Measurements from ENCODE around the gene NHLH1. TPM values are rescaled to one million over a fixed set of nuclear protein-coding genes. Genes with fewer than 3 reads are reported as not detected.

The NHLH1 gene
- total RNA-seq, 1 experiment from 2014 or later, result 0.70 TPM

DNA sequence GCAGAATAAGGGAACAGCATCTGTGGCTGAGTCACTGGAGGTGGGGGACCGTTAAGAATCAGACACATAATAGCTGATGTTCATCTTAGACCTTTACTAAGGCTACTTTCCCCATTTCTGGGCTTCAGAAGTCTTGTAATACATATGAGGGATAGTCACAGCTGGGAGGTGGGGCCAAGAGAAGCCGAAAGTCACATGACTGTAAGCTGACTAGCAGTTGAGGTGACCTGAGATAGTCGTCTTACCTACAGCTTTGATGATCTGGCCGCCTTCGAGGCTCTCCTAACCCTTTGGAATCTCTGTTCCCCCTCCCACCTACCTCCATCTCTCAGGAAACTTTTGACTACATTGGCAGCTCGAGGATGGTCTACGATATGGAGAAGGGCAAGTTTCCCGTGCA, 14.3 kb upstream of the NHLH1 start (continued):
- TF ChIP-seq, protein P1, sequence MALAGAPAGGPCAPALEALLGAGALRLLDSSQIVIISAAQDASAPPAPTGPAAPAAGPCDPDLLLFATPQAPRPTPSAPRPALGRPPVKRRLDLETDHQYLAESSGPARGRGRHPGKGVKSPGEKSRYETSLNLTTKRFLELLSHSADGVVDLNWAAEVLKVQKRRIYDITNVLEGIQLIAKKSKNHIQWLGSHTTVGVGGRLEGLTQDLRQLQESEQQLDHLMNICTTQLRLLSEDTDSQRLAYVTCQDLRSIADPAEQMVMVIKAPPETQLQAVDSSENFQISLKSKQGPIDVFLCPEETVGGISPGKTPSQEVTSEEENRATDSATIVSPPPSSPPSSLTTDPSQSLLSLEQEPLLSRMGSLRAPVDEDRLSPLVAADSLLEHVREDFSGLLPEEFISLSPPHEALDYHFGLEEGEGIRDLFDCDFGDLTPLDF (CRISPR knock-in tag; IDR thresholded peaks at IDR 0.05), result no peak
- TF ChIP-seq, protein P2, sequence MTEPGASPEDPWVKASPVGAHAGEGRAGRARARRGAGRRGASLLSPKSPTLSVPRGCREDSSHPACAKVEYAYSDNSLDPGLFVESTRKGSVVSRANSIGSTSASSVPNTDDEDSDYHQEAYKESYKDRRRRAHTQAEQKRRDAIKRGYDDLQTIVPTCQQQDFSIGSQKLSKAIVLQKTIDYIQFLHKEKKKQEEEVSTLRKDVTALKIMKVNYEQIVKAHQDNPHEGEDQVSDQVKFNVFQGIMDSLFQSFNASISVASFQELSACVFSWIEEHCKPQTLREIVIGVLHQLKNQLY (CRISPR knock-in tag; IDR thresholded peaks at IDR 0.05), result no peak
- TF ChIP-seq ZNF396 (CRISPR knock-in tag; IDR thresholded peaks at IDR 0.05; ENCODE audit: borderline replicate concordance) (no peak), CREM (CRISPR knock-in tag; IDR thresholded peaks at IDR 0.05) (no peak), TEAD1 (CRISPR knock-in tag; IDR thresholded peaks at IDR 0.05) (no peak)
- TF ChIP-seq, protein P3, sequence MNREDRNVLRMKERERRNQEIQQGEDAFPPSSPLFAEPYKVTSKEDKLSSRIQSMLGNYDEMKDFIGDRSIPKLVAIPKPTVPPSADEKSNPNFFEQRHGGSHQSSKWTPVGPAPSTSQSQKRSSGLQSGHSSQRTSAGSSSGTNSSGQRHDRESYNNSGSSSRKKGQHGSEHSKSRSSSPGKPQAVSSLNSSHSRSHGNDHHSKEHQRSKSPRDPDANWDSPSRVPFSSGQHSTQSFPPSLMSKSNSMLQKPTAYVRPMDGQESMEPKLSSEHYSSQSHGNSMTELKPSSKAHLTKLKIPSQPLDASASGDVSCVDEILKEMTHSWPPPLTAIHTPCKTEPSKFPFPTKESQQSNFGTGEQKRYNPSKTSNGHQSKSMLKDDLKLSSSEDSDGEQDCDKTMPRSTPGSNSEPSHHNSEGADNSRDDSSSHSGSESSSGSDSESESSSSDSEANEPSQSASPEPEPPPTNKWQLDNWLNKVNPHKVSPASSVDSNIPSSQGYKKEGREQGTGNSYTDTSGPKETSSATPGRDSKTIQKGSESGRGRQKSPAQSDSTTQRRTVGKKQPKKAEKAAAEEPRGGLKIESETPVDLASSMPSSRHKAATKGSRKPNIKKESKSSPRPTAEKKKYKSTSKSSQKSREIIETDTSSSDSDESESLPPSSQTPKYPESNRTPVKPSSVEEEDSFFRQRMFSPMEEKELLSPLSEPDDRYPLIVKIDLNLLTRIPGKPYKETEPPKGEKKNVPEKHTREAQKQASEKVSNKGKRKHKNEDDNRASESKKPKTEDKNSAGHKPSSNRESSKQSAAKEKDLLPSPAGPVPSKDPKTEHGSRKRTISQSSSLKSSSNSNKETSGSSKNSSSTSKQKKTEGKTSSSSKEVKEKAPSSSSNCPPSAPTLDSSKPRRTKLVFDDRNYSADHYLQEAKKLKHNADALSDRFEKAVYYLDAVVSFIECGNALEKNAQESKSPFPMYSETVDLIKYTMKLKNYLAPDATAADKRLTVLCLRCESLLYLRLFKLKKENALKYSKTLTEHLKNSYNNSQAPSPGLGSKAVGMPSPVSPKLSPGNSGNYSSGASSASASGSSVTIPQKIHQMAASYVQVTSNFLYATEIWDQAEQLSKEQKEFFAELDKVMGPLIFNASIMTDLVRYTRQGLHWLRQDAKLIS (CRISPR knock-in tag; IDR thresholded peaks at IDR 0.05; ENCODE audit: borderline replicate concordance), result no peak

DNA sequence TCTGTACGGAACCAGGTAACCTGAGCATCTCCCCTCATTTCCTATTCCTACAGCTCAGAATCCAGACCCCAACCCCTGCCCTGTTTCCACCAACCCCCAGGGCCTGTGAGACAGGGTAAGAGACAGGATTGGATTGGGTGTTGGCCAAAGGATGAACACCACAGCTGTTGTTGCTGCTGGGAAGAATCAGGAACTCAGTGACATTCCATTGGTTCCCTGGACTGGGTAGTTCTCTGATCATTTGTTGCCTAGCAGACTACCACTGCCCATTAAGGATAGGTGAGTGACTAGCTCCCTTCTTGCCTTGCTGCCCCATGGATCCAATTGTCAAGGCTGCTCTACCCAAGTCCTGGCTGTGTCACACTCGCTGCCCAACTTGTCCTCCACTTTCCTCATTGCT, 13.6 kb upstream of the NHLH1 start:
- POLR2A ChIA-PET, result no interaction called here
- TF ChIP-seq, protein P4, sequence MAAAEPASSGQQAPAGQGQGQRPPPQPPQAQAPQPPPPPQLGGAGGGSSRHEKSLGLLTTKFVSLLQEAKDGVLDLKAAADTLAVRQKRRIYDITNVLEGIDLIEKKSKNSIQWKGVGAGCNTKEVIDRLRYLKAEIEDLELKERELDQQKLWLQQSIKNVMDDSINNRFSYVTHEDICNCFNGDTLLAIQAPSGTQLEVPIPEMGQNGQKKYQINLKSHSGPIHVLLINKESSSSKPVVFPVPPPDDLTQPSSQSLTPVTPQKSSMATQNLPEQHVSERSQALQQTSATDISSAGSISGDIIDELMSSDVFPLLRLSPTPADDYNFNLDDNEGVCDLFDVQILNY (CRISPR knock-in tag; IDR thresholded peaks at IDR 0.05), result no peak
- TF ChIP-seq, protein P2 (CRISPR knock-in tag; IDR thresholded peaks at IDR 0.05), result no peak
- no peak for TF ChIP-seq GTF2I (CRISPR knock-in tag; conservative IDR thresholded peaks at IDR 0.05)
- TF ChIP-seq ETV6 (CRISPR knock-in tag; IDR thresholded peaks at IDR 0.05), result no peak
- no peak for TF ChIP-seq MXD4 (CRISPR knock-in tag; IDR thresholded peaks at IDR 0.05; ENCODE audit: borderline replicate concordance)
- no peak for TF ChIP-seq ZNF416 (CRISPR knock-in tag; IDR thresholded peaks at IDR 0.05)
- peaks cover 88% of the 10 kb centered on the region for H3K36me3 Mint-ChIP-seq
- no peak for ATAC-seq
- no peak overlapping the region for H3K27ac Mint-ChIP-seq
- no peak for DNase-seq (ENCODE audit: low spot score)
- H3K27me3 Mint-ChIP-seq (ENCODE audit: low read depth), result no peaks in the 10 kb centered on the region
- H3K9me3 Mint-ChIP-seq, result no peaks in the 10 kb centered on the region
- no peaks in the 10 kb centered on the region for H3K4me1 Mint-ChIP-seq
- CTCF ChIA-PET, result interaction anchor here (0.9 to 6.2 kb wide), 5 partner anchors 9 to 132 kb away, joined by 3 to 199 read pairs (median 6); no protein-coding TSS in a partner anchor
- H3K4me3 Mint-ChIP-seq, result no peak overlapping the region

DNA sequence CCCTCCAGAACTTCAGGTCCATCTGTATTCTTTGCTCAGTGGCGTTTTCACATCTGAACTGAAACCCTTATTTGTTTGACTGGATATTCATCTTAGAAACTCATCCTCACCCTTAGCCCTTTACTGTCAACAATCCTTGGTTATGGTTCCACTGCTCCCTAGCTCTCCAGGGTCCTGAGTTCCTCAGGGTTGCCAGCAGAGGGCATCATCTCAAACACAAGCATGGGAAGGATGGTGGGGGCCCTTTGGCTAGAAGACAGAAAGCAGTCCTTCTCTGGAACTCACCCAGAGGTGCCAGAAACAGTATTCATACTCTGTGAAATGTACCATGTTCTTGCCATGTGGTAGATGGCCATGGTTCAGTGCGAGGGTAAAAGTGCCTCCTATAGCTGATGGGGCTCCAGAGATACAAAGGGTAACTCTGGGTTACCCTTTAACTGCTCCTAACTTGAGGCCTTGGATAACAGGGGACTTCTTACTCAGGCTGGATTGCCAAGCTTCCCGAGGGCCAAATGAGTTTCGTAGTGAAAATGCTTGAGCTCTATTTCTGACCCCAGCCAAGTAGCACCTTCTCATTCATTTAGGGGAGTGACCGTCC, 12.4 kb upstream of the NHLH1 start:
- ChIA-PET CTCF (interaction anchor here (0.6 to 6.2 kb wide), 25 partner anchors 8 to 790 kb away, joined by 3 to 199 read pairs (median 4); partner anchors contain the start of genes COPA, NCSTN, NHLH1 and PEX19), POLR2A (interaction anchor here (1.6 kb wide), 1 partner anchor 21 kb away, joined by 7 read pairs; no protein-coding TSS in a partner anchor)
- Mint-ChIP-seq H3K36me3 (peaks cover 92% of the 10 kb centered on the region), H3K4me1 (no peaks in the 10 kb centered on the region), H3K27ac (no peak overlapping the region), H3K4me3 (no peak overlapping the region), H3K27me3 (ENCODE audit: low read depth) (no peaks in the 10 kb centered on the region), H3K9me3 (no peaks in the 10 kb centered on the region)
- TF ChIP-seq, protein P5, sequence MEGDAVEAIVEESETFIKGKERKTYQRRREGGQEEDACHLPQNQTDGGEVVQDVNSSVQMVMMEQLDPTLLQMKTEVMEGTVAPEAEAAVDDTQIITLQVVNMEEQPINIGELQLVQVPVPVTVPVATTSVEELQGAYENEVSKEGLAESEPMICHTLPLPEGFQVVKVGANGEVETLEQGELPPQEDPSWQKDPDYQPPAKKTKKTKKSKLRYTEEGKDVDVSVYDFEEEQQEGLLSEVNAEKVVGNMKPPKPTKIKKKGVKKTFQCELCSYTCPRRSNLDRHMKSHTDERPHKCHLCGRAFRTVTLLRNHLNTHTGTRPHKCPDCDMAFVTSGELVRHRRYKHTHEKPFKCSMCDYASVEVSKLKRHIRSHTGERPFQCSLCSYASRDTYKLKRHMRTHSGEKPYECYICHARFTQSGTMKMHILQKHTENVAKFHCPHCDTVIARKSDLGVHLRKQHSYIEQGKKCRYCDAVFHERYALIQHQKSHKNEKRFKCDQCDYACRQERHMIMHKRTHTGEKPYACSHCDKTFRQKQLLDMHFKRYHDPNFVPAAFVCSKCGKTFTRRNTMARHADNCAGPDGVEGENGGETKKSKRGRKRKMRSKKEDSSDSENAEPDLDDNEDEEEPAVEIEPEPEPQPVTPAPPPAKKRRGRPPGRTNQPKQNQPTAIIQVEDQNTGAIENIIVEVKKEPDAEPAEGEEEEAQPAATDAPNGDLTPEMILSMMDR (IDR thresholded peaks at IDR 0.05), result peak; percentile 25; the same call in 1 of the 2 replicates
- TF ChIP-seq, protein P6, sequence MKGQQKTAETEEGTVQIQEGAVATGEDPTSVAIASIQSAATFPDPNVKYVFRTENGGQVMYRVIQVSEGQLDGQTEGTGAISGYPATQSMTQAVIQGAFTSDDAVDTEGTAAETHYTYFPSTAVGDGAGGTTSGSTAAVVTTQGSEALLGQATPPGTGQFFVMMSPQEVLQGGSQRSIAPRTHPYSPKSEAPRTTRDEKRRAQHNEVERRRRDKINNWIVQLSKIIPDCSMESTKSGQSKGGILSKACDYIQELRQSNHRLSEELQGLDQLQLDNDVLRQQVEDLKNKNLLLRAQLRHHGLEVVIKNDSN (CRISPR knock-in tag; IDR thresholded peaks at IDR 0.05), result peak; percentile 42; the same call in 1 of the 2 replicates
- TF ChIP-seq RORB (CRISPR knock-in tag; IDR thresholded peaks at IDR 0.05), result no peak
- ATAC-seq (peak; percentile 94), DNase-seq (ENCODE audit: low spot score) (peak; percentile 49)

Data from WTC11 (cell line).